DOHH2 (cell line): ENCODE results near the gene EIF2S1.

Source experiments
- CTCF ChIP-seq: fragments of 200-600 bp; sonication (generic); IDR thresholded peaks from one replicate; pipeline ENCODE4 v1.5.1; 2014; ENCODE audit warnings: antibody characterized with exemption, mild to moderate bottlenecking, low read depth, low read length; ENCODE audit not compliant: poor library complexity, severe bottlenecking
- EZH2phosphoT487 ChIP-seq: fragments of 200-600 bp; sonication (generic); IDR thresholded peaks from 2 replicates; pipeline ENCODE4 v1.6.1; 2017; ENCODE audit warnings: borderline replicate concordance, mild to moderate bottlenecking, antibody characterized with exemption, low read length, moderate library complexity, mixed read lengths

- TF ChIP-seq CTCF, result no peak
- no peak for TF ChIP-seq EZH2phosphoT487
Observed at GRCh38 chr14:67317822-67318221, 42.3 kb upstream of the EIF2S1 start.
